T47D (cell line): ENCODE measurements around the gene ICOSLG.
"Not testable (repeated sequence)": the region's sequence is repeated elsewhere in the genome, so short reads cannot be mapped to it uniquely, and the experiment has no call there.

Source experiments
- DNase-seq, 2 experiments: peaks; one replicate each; pipeline versions ENCODE4 v3.0.0 to v3.0.0-alpha.2; 2011 to 2012; ENCODE audit warnings: low read depth in 1 of 2, low spot score in 1 of 2
- JUND ChIP-seq: IDR thresholded peaks from 2 replicates; pipeline ENCODE4 v1.6.1; 2012; ENCODE audit warnings: low read depth
- in situ Hi-C: cut with HindIII; loops from 2 replicates; pipeline ENCODE4 v1.10.0; 2016; ENCODE audit warnings: low sequenced_read_pairs, low pct_unique_long_range_greater_than_20kb

ICOSLG gene

DNA sequence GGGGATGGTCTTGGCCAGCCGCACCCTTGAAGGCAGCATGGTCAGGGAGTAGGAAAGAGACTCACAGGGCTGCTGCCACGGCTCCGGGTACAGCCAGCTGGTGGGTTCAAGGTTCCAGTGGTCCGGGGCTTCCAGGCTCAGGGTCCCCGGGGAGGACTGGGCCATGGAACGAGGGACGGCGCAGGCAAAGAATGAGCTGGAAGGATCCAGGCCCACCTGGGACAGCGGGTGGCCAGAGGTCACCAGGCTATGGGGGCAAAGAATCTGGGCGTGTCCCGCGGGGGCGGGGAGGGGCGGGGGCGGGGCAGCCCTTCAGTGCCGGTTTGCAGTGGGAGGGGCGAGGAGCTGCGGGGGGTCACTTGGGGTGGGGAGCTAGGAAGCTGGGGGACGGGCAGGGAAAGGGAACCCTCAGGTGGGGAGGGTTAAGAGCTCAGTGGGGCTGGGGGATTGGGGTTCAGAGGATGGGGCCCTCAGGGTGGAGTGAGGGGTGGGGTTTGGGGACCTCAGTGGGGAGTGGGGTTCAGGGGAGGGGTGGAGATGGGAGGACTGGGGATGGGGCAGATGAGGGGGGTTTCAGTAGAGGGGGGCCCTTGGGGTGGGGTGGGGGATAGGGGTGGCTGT is 21.0 kb upstream of the ICOSLG start, which contains the start of gene DNMT3L:
TSS of gene DNMT3L (minus strand) at position 223 of the 621 bp plus-strand sequence. CDS start 638 bp downstream, outside the sequence.
- TF ChIP-seq JUND = no peak
- no peak for DNase-seq
- in situ Hi-C loops = no loop called here

- no peak for DNase-seq
- in situ Hi-C loops = no loop called here
- no peak for TF ChIP-seq JUND
Observed at GRCh38 chr21:44260791-44261631, 20.3 kb upstream of the ICOSLG start.

DNA sequence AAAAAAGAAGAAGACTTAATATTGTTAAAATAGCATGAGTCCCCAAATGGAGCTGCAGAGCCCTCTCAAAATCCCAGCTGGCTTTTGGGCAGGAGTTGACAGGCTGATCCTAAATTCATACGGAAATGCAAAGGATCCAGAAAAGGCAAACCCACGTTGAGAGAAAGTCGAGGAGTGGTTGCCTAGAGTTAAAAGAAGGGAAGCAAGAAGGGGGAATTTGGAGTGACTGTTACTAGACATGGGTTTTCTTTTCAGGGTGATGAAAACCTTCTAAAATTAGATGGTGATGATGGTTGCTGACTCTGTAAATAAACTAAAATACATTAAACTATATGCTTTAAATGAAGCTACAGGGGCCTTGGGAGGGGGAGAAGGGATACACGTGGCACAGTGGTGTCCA is 19.3 kb upstream of the ICOSLG start:
- no peak for TF ChIP-seq JUND
- in situ Hi-C loops = no loop called here
- DNase-seq = no peak

- no peak for DNase-seq
- in situ Hi-C loops = no loop called here
- no peak for TF ChIP-seq JUND
Observed at GRCh38 chr21:44259082-44259705, 18.5 kb upstream of the ICOSLG start.

DNA sequence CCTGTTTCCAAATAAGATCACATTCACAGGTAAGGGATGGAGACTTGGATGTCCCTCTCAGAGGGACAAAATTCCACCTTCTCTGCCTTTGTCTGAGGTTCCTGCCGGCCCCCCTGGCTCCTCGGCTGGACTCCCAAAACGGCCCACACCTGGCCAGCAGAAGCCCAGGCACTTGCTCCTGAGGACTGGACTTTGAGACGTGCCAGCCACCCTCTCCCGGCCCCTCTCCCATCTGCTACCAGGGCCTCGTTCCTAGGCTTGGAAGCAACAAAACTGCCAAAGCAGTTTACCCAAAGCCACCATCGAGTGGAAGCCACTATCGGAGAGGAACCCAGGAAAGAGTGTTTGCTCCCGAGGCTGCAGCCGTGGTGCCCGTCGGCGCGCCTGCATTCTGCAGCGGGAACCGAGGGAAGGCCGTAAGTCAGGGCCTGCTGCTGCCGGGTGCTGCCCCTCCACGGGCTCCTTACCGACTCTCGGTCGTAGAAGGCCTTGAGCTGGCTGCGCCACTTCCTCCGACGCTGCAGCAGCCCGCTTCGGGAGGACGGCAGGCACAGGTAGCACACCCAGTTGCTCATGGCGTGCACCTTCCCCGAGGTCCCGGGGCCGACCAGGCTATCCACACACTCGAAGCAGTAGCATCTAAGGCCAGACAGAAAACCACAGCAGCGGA is 17.4 kb upstream of the ICOSLG start:
- DNase-seq = no peak
- in situ Hi-C loops = no loop called here
- TF ChIP-seq JUND = no peak

DNA sequence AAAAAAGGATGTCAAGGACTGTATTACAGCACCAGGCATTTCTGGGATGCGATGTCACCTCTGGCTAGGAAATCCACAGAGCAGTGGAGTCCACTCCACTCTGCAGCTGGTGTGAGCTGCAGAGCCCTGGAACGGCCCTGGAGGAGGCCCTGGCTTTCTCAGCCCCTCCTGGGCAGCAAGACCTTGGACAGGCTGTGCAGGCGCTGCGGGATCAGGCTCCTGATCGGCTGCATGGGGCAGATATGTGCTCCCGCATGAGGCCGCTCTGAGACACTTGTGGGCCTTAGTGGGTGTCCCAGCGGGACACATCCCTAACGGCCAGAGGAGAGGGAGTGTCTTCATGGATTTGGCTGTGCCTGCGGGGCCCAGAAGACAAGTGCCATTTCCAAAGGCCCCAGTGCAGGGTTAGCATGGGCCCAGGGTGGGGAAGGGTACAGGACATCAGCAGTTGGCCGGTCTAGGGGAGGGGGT is 14.8 kb upstream of the ICOSLG start:
- in situ Hi-C loops = no loop called here
- TF ChIP-seq JUND = no peak
- DNase-seq = no peak

DNA sequence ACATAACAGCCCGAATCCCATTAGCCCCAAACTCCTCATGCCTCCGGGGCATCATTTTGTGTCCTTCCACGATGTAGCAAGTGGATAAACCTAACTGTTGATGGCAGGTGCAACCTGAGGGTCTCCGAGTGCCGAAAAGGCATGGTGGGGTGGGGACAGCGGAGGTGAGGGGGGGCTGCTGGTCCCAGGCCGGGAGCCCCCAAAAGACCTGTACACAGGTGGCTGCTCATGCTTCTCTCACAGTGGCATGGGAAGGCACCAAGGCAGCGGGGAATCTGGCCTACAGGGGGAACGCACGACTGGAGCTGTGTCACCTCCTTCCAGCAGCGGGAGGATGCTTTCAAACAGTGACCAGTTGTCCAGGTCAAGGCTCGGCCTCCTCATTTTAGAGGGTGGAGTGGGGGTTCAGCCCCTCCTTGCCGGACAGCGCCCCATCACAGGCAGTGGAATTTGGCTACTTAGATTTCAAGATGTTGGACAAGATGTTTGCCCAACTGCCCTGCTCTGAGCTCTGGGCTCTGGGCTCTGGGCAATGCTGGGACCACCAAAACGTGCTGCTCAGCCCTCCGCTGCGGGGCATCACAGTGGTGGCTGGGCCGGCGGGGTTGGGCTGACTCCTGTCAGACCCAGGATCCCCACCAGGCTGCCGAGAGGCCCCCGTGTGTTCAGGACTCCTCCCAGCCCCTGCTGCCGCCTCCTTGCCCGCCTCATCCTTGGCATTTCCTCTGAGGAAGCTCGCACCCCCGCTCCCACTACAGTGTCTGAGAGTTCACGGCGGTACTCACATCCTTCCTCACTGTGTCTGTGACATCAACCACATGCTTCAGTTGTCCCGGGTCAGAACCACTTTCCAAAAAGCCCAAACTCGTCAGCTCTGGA is 13.3 kb upstream of the ICOSLG start:
- DNase-seq = no peak
- in situ Hi-C loops = no loop called here
- no peak for TF ChIP-seq JUND

- DNase-seq, in situ Hi-C loops: not testable (repeated sequence)
Observed at GRCh38 chr21:44249204-44250037, 8.7 kb upstream of the ICOSLG start.

DNA sequence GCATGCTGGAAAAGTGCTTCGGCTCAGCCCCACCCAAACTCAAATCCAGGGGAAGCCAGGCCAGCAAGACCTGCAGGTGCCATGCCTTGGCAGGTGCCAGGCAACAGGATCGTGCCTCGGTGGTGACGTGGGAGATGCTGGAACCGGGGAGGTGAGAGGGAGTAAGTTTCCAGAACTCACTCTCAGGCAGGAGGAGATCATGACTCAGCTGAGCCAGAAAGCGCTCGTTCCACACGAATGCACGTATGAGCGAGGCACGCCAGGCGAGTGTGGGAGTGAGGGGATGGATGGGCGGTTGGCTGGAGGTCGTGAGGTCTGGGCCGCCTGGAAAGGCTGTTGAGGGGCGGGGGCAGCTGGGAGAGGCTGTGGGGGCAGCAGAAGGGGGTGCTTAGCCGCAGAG is 7.2 kb upstream of the ICOSLG start:
- DNase-seq, in situ Hi-C loops: not testable (repeated sequence)

- DNase-seq, in situ Hi-C loops: not testable (repeated sequence)
Observed at GRCh38 chr21:44243980-44244379, 3.2 kb upstream of the ICOSLG start.

GRCh38 chr21:44241281-44241680 is 538 bp upstream of the ICOSLG start:
- in situ Hi-C loops, DNase-seq: not testable (repeated sequence)

DNA sequence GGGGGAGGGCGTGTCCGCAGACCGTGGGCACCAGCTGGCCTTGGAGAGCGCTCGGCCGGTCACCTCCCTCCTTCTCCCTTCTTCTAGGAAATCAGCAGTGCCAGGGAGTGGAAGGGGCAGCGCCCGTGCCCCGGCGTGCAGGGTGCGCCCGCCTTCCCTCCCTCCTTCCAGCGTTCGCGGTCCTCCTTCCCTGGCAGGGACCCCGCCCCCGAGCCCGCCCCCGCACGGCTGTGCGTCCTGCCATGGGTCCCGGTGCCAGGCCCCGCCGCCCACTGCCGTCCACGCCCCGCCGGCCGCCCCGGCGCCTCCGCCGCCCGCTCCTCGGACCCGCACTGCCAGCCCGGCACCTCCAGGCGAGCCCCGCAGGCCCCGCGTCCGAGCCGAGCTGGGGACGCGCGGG is 390 bp downstream of the ICOSLG start:
- in situ Hi-C loops, DNase-seq: not testable (repeated sequence)

DNA sequence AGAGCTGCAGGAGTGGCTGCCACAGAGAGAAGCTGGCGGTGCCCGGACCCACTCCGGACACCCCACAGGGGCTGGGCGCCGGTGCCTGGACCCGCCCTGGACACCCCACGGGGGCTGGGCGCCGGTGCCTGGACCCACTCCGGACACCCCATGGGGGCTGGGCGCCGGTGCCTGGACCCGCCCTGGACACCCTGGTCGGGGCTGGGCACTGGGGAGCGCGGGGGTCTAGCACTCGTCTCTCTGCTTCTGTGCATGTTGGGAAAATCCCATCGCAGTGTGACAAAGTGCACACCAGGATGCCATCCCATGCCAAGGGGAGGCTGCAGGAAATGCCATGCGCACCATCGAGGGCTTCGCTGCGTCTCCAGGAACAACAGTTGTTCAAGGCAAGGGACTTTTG is 11.2 kb downstream of the ICOSLG start:
- DNase-seq, in situ Hi-C loops: not testable (repeated sequence)

GRCh38 chr21:44228109-44228508 is 12.6 kb downstream of the ICOSLG start:
- in situ Hi-C loops, DNase-seq: not testable (repeated sequence)

DNA sequence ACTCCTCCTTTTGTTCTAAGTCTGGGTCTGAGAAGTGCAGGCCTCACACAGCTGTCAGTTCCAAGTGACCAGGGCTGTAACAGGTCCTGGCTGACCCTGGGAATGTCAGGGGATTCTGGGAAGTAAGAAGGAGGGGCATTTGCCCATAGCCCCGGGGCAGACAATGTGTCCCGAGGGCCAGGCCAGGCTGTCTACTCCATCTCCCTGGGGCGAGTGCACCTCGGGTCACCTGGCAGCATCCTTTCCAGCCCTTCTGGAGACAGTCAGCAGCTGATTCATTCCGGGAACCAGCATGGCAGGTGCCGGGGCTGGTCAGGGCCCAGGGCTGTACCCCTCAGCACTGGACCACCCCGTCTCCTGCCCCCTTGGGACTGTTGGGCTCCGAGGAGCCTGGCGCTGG is 13.1 kb downstream of the ICOSLG start:
- in situ Hi-C loops, DNase-seq: not testable (repeated sequence)

DNA sequence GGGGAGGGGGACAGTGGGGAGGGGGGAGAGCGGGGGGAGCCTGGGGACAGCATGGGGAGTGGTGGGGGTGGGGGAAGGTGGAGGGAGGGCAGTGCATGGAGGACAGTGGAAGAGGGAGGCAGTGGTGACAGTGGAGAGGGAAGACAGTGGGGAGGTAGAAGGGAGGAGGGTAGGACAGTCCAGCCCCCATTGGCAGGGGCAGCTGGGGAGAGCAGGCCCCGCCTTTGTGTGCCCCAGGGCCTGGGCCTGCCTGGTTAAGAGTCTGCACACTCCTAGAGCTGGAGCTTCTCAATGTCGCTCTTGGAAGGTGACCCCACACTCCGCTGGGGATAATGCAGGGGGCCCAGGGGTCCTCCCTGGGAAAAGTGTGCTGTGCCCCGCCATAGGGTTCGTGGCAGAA is 15.1 kb downstream of the ICOSLG start:
- DNase-seq, in situ Hi-C loops: not testable (repeated sequence)
